Esophagus squamous epithelium (tissue), 4 donors: ENCODE results near the gene LRP8.

ENCODE experiments used
- CTCF ChIP-seq, 6 experiments: fragments of 450-650 bp in 4 of 6; fragments of 200-600 bp in 2 of 6; sonication (generic) in 2 of 6; IDR thresholded peaks; one replicate each; pipeline ENCODE4 v1.5.1; 2016 to 2019; ENCODE audit warnings: antibody characterized with exemption in 6 of 6, mild to moderate bottlenecking in 4 of 6, moderate library complexity in 4 of 6
- POLR2A ChIP-seq, 4 donors: fragments of 450-650 bp; IDR thresholded peaks; one replicate each; pipeline ENCODE4 v1.6.1; 2017; ENCODE audit warnings: antibody characterized with exemption in 4 of 4, mild to moderate bottlenecking in 4 of 4, moderate library complexity in 3 of 4

- TF ChIP-seq CTCF (IDR thresholded peaks at IDR 0.05), result no peak
- TF ChIP-seq POLR2A (IDR thresholded peaks at IDR 0.05), result no peak
Measured at GRCh38 chr1:53259932-53260331, 67.9 kb downstream of the LRP8 start.
